RWPE2 (cell line): ENCODE measurements around the gene ANKRD65.

Experiments used
- ATAC-seq: fragments of 200-7000 bp; cut with Tn5 transposase; 3 replicates; pipeline ENCODE4 v1.9.1; 2021; ENCODE audit warnings: low read depth
- DNase-seq: peaks from one replicate; pipeline ENCODE4 v3.0.0-alpha.2; 2020; ENCODE audit warnings: low spot score
- H3K27ac ChIP-seq: fragments of 450-650 bp; 2 replicates; pipeline ENCODE4 v1.5.1; 2017; ENCODE audit warnings: mild to moderate bottlenecking; ENCODE audit not compliant: poor library complexity, severe bottlenecking
- H3K27me3 ChIP-seq: fragments of 250-450 bp; sonication (Bioruptor Pico); 2 replicates; pipeline ENCODE4 v1.5.1; 2021; ENCODE audit warnings: mild to moderate bottlenecking, moderate library complexity; ENCODE audit not compliant: insufficient read depth, poor library complexity, severe bottlenecking
- H3K36me3 ChIP-seq: fragments of 250-450 bp; sonication (Bioruptor Pico); 2 replicates; pipeline ENCODE4 v1.5.1; 2020; ENCODE audit warnings: low read depth, mild to moderate bottlenecking, moderate library complexity
- H3K4me1 ChIP-seq: fragments of 250-450 bp; sonication (Bioruptor Pico); 2 replicates; pipeline ENCODE4 v1.5.1; 2021; ENCODE audit warnings: mild to moderate bottlenecking, moderate library complexity; ENCODE audit not compliant: insufficient read depth, poor library complexity, severe bottlenecking
- H3K4me3 ChIP-seq: fragments of 250-450 bp; sonication (Bioruptor Pico); 2 replicates; pipeline ENCODE4 v1.5.1; 2021; ENCODE audit warnings: mild to moderate bottlenecking, moderate library complexity; ENCODE audit not compliant: severe bottlenecking
- H3K9me3 ChIP-seq: fragments of 250-450 bp; sonication (Bioruptor Pico); 2 replicates; pipeline ENCODE4 v1.5.1; 2021; ENCODE audit warnings: mild to moderate bottlenecking, moderate library complexity; ENCODE audit not compliant: severe bottlenecking
- TF ChIP-seq, protein P1 (sequence below): fragments of 450-650 bp; IDR thresholded peaks from one replicate; pipeline ENCODE4 v1.5.1; 2017; ENCODE audit warnings: mild to moderate bottlenecking, moderate library complexity; ENCODE audit not compliant: poor library complexity, severe bottlenecking

Gene ANKRD65

DNA sequence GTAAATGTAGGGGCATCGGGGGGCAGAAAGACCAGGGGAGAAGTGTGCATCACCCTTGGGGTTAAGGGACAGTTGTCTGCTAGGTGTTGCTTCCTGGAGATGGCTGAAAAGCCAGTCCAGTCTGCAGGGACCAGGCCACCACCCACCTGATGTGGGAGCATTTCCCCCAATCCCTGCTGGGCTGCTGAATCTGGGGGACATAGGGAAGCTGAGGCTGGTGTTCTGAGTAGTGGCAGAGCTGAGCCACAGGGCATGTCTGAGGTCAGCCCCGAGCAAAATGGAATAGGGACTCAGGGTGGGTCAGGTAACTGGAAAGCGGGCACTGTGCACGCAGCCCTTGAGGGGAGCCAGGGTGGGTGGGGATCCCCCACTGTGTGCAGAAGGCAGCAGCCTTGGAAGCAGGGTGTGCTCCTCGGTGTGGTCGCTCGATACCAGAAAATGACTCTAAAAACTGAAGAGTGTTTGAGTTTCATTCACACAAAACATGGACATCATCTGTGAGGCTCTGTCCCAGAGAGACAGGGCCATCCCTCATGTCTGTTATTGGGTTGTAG lies 19.5 kb downstream of the ANKRD65 start:
- Histone ChIP-seq H3K36me3 (peaks cover 63% of the 10 kb centered on the region), H3K9me3 (no peaks in the 10 kb centered on the region), H3K27me3 (no peaks in the 10 kb centered on the region), H3K4me3 (no peak overlapping the region), H3K4me1 (peaks cover 10% of the 10 kb centered on the region), H3K27ac (no peak overlapping the region)
- DNase-seq = no peak
- TF ChIP-seq, protein P1, sequence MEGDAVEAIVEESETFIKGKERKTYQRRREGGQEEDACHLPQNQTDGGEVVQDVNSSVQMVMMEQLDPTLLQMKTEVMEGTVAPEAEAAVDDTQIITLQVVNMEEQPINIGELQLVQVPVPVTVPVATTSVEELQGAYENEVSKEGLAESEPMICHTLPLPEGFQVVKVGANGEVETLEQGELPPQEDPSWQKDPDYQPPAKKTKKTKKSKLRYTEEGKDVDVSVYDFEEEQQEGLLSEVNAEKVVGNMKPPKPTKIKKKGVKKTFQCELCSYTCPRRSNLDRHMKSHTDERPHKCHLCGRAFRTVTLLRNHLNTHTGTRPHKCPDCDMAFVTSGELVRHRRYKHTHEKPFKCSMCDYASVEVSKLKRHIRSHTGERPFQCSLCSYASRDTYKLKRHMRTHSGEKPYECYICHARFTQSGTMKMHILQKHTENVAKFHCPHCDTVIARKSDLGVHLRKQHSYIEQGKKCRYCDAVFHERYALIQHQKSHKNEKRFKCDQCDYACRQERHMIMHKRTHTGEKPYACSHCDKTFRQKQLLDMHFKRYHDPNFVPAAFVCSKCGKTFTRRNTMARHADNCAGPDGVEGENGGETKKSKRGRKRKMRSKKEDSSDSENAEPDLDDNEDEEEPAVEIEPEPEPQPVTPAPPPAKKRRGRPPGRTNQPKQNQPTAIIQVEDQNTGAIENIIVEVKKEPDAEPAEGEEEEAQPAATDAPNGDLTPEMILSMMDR = no peak
- no peak for ATAC-seq

DNA sequence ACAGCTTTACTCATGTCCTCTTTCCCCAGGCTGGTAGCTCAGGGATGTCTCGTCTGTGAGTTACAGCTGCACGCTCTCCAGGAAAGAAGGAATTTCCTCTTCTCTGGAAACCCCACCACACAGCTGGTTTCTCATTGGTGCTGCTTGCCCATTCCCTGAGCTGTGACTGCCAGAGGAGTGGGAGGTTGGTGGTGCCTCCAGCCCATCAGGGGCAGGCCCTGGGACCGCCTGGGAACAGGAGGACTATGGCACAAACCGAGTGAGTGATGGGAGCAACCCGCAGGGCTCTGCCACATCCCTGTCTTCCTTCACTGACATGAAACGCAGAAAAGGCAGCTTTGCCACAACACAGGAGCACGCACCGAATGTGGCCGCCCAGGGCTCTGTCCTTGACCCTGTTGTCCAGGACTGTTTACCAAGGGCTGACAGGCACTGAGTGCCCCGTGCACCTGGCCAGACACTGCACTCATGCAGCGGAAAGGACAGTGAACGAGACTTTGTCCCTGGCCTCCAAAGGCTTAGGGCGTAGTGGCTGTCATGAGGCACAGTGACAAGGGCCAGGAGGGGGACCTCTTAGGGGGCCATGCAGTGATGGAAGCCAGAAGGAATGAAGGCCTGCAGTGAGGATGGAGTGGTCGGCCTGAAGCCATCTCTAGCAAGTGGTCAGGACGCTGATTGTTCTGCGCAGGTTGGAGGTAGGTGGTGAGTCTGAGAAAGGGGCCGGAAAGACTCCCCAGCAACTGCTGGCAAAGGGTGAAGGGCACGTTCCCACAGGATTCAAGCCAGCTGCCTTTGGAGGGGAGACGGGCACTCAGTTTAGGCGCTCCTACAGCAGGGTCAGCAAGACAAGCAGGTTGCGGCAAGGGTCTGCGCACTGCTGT lies 20.3 kb downstream of the ANKRD65 start:
- Histone ChIP-seq H3K9me3 (no peaks in the 10 kb centered on the region), H3K36me3 (peaks cover 64% of the 10 kb centered on the region), H3K27ac (peak overlapping the region; percentile 66), H3K27me3 (no peaks in the 10 kb centered on the region), H3K4me3 (peak overlapping the region; percentile 73), H3K4me1 (peaks cover 6% of the 10 kb centered on the region)
- DNase-seq = no peak
- TF ChIP-seq, protein P1 = no peak
- ATAC-seq = no peak

DNA sequence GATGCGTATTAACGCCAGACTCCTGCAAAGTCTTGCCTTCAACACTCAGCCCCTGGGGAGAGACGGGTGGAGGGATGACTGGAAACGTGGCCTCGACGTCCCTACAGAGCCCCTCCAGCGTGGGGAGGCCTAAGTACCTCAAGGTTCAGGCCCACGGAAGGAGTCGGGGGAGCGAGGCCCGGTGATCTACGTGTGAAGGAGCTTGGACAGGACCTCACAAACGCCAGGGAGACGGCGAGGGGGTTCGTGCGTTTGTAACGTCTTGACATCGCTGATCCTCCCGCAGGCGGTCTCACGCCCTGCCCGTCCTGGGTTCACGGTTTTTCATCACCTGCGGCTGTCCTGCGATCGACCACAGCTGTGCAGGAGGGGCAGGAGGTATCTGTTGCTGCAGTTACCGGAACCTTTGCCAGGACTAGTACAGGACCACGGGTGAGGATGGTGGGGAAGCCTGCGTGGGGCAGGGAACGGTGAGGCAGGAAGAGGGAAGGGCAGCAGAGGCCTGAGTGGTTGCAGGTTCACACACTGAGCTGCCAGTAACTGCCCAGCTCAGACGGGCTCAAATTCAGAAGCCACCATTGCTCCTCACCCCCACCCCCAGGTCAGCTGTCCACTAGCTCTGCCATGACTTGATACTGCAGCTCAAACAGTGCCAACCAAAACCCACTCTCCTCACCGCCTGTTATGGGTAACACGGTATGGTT lies 21.1 kb downstream of the ANKRD65 start:
- DNase-seq = no peak
- Histone ChIP-seq H3K9me3 (no peaks in the 10 kb centered on the region), H3K4me1 (peaks cover 4% of the 10 kb centered on the region), H3K36me3 (peaks cover 64% of the 10 kb centered on the region), H3K27me3 (no peaks in the 10 kb centered on the region), H3K4me3 (peak overlapping the region; percentile 73), H3K27ac (peak overlapping the region; percentile 66)
- no peak for ATAC-seq
- TF ChIP-seq, protein P1 = peak; percentile 1

DNA sequence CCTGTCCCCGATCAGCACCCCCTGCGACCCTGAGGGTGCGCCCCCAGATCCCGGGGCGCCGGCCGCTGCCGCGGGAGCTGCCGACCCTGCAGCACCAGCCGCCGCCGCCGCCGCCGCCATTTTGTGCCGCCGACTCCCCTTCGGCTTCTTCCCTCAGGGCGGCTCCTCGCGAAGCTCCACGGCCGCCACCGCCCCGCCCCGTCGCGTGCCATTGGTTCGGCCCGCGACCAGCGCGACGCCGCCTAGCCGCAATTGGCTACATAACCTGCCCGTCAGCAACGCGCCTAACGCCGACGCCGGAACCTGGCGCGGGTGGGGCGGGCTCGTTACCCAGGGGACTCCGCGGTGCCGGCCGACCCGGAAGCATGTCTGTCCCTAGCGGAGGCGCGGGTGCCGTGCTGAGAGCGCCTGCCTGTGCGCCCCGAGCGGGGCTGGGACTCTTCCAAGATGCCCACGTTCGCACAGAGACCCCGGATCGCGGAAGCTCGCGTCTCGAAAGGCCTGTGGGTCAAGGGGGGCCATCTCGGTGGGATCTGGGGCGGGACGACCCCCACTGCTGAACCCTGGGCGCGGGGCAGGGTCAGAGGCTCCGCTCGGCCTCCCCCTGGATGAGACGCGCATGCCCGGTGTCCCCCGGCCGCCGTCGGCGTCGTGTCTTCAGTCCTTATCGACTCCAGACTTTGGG lies 21.7 kb downstream of the ANKRD65 start, which contains the start of gene CCNL2:
TSS of gene CCNL2 (minus strand) at position 149 of the 685 bp plus-strand sequence. CDS start at position 120, 29 bp downstream.
- DNase-seq (peak; percentile 99), ATAC-seq (peak; percentile 96)
- H3K9me3 ChIP-seq = no peaks in the 10 kb centered on the region
- H3K27ac ChIP-seq = peak within 1 kb of the TSS; percentile 66
- peak within 1 kb of the TSS; percentile 73 for H3K4me3 ChIP-seq
- peaks cover 4% of the 10 kb centered on the region for H3K4me1 ChIP-seq
- no peaks in the 10 kb centered on the region for H3K27me3 ChIP-seq
- H3K36me3 ChIP-seq = peaks cover 65% of the 10 kb centered on the region
- TF ChIP-seq, protein P1 = peak; percentile 37
